GM13976 (cell line): Measurements from ENCODE around the gene PDE4D.

Source experiments
- DNase-seq: peaks from one replicate; pipeline ENCODE4 v3.0.0; 2012; ENCODE audit warnings: low spot score
- in situ Hi-C: fragments of 300-500 bp; cut with MboI; formaldehyde crosslinking; loops from one replicate; pipeline ENCODE4 v1.12.0; 2022; ENCODE audit warnings: low sequenced_read_pairs, mixed read lengths, inconsistent platforms; ENCODE audit not compliant: unreplicated experiment
- TF ChIP-seq, protein P1 (sequence below): IDR thresholded peaks from 2 replicates; pipeline ENCODE4 v1.5.1; 2012; ENCODE audit warnings: borderline replicate concordance, mild to moderate bottlenecking; ENCODE audit not compliant: insufficient read depth; ENCODE audit errors: extremely low read depth, missing control alignments, control extremely low read depth

Gene PDE4D

DNA sequence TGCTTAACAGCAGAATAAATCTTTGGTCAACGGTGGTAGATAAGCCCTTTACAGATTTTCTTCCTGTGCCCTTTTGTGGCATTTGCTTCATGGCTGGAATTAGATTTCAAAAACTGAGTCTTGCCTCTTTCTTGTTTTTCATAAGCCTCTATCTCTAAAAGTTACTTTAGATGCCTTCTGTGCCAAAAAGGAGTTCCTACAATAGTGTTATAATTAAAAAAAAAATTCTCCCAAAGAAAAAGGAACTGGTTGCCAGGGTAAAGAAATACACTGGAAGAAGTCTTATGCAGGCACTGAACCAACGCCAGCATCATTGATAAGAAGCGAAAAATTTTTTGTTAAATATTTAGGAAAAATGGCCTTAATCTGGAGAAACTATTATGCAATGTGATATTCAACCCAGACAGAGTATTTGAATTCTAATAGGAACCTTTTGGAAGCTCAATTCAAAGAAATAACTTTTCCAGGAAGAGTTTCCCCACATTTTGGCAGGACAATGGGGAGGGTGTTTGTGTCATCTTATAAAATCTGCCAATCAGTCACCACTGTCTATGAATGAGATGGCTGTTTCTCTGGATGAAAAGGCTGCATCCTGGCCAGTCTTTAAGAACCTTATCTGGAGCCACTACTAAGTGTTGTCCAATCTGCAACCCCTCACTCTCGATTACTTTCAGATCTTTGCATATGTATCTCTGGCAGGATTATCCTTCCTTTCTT, 608.1 kb downstream of the PDE4D start:
- TF ChIP-seq, protein P1, sequence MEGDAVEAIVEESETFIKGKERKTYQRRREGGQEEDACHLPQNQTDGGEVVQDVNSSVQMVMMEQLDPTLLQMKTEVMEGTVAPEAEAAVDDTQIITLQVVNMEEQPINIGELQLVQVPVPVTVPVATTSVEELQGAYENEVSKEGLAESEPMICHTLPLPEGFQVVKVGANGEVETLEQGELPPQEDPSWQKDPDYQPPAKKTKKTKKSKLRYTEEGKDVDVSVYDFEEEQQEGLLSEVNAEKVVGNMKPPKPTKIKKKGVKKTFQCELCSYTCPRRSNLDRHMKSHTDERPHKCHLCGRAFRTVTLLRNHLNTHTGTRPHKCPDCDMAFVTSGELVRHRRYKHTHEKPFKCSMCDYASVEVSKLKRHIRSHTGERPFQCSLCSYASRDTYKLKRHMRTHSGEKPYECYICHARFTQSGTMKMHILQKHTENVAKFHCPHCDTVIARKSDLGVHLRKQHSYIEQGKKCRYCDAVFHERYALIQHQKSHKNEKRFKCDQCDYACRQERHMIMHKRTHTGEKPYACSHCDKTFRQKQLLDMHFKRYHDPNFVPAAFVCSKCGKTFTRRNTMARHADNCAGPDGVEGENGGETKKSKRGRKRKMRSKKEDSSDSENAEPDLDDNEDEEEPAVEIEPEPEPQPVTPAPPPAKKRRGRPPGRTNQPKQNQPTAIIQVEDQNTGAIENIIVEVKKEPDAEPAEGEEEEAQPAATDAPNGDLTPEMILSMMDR, result no peak
- DNase-seq, result no peak
- in situ Hi-C loops, result no loop called here

DNA sequence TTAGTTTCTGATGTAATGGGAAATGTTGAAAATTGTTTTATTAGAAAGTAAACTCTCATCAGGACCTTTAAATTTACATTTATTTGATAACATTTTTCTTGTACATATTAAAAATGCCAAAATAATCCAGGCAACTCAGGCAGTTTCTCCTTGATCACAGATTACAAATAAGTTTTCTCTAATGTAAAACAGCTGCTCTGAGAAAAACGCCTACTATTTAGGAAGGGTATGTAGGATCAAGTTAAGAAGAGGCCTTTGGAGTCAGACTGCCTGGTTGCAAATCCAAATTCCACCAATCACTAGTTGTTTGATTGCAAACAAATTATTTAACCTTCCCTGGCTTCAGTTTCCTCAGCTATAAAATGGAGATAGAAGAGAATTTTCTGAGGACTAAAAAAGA, 610.8 kb downstream of the PDE4D start:
- in situ Hi-C loops, result no loop called here
- TF ChIP-seq, protein P1, result no peak
- no peak for DNase-seq

DNA sequence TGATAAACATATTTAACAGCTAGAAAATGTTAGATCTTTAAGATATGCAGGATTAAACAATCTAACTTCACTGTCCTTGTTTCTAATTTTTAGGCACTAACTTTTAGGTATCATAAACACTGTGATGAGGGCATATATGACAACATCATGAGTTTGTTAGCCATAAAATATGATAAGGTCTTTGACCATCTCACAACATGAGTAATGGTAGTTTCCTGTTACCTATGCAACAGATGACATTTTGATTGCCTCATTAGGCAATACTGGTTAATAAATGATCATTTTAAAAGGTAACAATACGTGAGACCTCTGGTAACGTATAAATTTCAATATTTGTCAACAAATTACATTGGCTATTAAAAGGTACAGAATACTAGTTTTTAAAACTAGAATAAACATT, 613.5 kb downstream of the PDE4D start:
- TF ChIP-seq, protein P1, result no peak
- DNase-seq, result no peak
- in situ Hi-C loops, result no loop called here

DNA sequence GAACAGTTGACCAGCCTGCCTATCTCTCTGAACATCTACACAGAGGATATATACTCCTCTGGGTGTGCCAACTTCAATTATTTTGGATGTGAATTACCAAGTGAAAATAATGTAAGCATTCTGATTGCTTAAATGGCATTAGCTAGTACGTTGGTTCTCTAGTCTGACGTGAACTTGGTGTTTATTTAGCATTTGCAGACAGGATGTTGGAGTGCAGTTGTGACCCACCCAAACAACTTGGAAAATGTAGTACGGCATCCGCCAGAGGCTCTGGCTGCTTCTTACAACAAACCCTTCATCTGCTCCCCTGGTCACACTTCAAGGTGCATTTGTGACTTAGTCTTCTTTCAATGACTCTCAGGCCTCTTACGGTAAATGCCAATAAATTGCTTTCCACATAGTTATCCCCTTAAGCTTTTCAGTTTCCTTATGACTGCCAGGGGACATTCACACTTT, 616.6 kb downstream of the PDE4D start:
- TF ChIP-seq, protein P1, result no peak
- DNase-seq, result no peak
- in situ Hi-C loops, result no loop called here

DNA sequence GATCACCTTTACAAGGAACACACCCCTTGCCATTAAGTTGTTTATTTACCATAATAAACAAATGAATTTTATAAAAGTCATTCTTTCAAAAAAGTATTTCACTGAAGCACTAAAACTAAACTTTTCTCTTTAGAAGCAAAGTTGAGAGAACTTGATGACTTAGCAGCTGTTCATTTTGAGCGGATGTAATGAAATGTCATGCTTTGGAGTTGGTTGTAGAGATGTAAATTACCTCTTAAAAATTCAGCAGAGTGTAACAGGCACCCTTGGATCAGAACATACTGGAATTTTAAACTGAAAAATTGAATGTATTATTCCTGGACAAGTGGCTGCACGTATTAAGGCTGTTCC, 617.2 kb downstream of the PDE4D start:
- TF ChIP-seq, protein P1, result no peak
- DNase-seq, result no peak
- in situ Hi-C loops, result no loop called here

DNA sequence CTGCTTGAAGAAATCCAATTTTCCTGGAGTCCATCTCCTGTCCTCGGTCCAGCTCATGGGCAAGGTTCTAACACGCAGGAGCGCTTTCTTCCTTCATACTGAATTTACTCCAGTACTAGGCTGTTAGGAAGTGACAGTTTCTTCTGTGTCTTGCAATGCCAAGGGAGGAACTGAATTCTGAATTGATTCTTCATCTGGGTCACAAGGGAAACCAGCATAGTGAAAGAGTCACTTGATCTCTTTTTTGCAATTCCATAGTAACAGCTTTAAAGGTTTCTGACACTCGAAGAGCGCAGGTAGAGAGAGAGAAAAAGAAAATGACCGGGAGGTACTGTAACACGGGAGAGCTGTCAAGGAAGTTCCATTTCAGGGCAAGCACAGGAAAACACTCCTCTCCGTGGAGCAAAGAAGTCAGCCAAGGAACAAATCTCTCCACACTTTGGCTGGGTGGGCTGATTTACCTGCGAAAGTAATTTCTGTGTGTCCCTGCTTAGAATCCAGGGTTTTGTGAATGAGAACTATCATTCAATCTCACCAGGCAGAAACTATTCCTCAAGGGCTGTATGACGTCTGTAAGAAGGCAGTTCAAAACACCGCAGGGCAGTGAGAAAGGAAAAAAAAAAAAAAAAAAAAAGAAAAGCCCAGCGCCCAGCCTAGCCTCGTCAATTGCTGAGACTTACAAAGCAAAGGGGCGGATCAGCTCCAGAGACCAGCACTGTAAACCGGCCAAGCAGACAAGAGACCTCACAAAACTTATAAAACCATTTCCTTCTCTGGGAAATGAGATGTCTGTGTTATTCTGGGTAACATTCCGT, 617.8 kb downstream of the PDE4D start:
- in situ Hi-C loops, result no loop called here
- TF ChIP-seq, protein P1, result no peak
- no peak for DNase-seq
